HG03064 (cell line): ENCODE measurements around the gene GDI1.
A peak's percentile ranks its signal among the peaks of the same experiment; 100 is the strongest.
"Not testable (repeated sequence)": the region's sequence is repeated elsewhere in the genome, so short reads cannot be mapped to it uniquely, and the experiment has no call there.

Source experiments
- ATAC-seq: cut with Tn5 transposase; IDR thresholded peaks from one replicate; pipeline ENCODE4 v1.9.1; 2021; ENCODE audit warnings: low read depth; ENCODE audit not compliant: unreplicated experiment

GDI1 gene

DNA sequence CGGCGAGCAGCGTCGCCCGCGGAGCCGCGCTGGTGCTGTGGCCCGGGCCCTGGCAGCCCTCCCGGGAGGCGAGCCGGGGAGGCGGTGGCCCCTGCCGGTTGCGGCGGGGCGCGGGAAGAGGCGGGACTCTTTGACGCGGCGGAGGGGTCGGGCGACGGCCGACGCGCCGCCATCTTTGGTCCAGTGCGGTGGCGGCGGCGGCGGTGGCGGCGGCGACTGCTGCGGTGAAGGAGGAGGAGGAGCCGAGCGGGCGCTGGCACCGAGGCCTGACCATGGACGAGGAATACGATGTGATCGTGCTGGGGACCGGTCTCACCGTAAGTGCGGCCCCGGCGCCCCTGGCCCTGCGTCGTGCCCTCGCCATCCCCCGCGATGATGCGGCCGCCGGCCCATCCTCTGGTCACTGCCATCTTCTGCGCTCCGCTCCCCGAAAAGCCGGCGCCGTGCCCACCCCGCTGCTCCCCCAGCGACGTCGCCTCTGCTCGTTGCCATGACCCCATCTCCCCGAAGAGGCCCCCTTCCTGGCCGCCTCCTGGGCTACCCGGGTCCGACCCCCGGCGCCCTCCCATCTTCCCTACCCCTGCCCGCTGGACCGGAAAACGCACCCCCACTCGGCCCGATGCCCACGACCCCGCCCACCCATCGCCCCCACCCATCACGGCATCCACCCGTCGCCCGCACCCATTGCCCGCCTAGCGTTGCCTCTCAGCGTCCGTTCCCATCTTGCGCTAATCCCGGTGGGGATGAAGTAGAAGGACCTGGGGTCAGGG lies at the start of gene GDI1:
TSS of gene GDI1 (plus strand) at position 172 of the 770 bp plus-strand sequence. CDS start at position 273, 101 bp downstream.
- no peak for ATAC-seq

- ATAC-seq: not testable (repeated sequence)
These were observed 48.9 kb upstream of the GDI1 start for GRCh38 chrX:154388094-154388493.

DNA sequence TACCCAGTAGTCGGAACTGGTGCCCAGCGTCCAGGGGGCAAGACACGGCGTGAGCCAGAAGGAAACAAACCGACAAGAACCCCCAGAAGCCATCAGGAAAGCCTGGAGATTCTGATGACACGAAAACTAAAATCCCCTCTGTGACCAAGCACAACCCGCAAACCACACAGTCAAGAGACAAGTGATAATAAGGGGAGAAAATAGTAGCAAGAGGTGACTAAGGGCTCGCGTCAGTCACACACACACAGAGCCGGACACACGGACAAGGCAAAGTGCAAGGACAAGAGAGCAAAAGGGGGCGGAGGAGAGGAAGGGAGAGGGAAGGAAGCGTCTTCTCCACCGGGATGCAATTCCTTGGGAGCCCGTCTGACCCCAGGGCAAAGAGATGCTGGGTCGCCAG lies 48.3 kb upstream of the GDI1 start:
- not testable (repeated sequence) for ATAC-seq

- ATAC-seq: peak; percentile 55
These were observed 46.9 kb upstream of the GDI1 start for GRCh38 chrX:154389812-154390747.

DNA sequence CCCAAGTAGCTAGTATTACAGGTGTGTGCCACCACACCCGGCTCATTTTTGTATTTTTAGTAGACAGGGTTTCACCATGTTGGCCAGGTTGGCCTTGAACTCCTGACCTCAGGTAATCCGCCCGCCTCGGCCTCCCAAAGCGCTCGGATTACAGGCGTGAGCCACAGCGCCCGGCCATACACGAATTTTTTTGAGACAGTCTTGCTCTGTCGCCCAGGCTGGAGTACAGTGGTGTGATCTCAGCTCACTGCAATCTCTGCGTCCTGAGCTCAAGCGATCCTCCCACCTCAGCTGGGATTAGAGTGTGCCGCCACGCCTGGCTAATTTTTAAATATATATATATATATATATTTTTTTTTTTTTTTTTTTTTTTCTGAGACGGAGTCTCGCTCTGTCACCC lies 40.6 kb upstream of the GDI1 start:
- not testable (repeated sequence) for ATAC-seq

GRCh38 chrX:154396973-154397887 lies 39.7 kb upstream of the GDI1 start:
- ATAC-seq: peak; percentile 40

DNA sequence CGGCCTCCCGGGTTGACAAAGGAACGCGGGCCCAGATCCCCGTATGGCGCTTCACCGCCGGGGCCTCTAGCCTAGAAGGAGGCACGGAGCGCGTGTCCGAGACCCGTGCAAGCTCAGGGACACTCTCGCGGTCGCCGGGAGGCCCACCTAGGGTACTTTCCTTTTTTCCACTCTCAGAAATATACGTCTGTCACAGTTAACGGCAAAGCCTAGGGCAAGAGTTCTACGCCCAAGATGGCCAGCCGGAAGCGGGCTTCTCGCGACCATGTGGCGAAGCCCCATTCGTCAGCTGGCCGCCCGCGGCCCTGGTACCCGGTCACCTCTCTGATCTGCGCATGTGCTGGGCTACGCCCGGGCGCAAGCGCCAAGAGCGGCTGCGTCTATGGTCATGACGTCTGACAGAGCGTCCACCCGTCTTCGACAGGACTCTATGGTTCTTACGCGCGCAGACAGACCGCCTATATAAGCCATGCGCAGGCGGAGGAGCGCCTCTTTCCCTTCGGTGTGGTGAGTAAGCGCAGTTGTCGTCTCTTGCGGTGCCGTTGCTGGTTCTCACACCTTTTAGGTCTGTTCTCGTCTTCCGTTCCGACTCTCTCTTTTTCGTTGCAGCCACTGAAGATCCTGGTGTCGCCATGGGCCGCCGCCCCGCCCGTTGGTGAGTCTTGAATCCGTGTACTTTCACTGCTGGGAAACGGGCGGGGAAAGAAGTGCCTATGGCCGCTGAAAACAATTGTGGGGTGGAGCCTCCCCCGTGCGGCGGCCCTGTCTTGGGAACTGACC lies 38.9 kb upstream of the GDI1 start, which contains the start of gene RPL10:
TSS of gene RPL10 (plus strand) at position 490 of the 780 bp plus-strand sequence. CDS start at position 633, 143 bp downstream.
- ATAC-seq: peak; percentile 52

DNA sequence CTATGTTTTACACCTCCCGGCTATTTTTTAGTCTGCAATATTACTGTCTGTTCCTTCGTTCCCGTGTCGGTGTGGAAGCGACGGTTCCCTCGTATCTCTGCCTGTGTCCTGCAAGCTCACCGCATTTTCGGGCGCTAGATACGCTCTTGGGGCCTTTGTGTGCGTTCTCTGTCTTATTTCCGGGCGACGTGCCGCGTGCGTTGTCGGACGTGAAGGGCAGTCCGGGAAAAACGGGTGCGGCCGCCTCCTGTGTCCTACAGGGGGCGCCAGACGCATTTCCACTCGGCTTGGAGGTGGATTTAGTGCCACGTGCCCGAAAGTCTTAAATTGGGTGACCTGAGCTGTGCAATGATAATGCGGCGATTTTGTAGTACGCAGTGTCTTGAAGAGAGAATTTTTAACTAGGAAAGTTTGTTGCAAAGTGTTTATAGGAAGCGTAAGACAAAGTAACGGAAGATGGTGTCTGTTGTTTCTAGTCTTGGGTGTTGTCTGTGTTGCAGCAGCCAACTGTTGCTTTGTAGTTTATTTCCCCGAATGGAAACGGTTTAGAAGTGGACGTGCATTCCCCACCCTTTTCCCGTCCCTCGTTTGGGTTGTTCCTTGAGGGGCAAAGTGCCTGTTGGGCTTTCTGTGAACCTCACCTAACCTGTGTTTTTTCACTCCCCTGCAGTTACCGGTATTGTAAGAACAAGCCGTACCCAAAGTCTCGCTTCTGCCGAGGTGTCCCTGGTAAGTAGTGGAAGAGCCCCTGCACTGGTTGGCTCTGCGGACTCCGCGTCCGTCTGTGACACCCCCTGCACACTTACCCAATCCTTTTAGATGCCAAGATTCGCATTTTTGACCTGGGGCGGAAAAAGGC lies 38.1 kb upstream of the GDI1 start:
- no peak for ATAC-seq

GRCh38 chrX:154399527-154400368 lies 37.2 kb upstream of the GDI1 start:
- ATAC-seq: no peak

- ATAC-seq: not testable (repeated sequence)
These were observed 36.6 kb upstream of the GDI1 start for GRCh38 chrX:154400369-154400817.

GRCh38 chrX:154401045-154401799 lies 35.7 kb upstream of the GDI1 start:
- ATAC-seq: no peak

GRCh38 chrX:154401918-154402621 lies 34.9 kb upstream of the GDI1 start:
- no peak for ATAC-seq

DNA sequence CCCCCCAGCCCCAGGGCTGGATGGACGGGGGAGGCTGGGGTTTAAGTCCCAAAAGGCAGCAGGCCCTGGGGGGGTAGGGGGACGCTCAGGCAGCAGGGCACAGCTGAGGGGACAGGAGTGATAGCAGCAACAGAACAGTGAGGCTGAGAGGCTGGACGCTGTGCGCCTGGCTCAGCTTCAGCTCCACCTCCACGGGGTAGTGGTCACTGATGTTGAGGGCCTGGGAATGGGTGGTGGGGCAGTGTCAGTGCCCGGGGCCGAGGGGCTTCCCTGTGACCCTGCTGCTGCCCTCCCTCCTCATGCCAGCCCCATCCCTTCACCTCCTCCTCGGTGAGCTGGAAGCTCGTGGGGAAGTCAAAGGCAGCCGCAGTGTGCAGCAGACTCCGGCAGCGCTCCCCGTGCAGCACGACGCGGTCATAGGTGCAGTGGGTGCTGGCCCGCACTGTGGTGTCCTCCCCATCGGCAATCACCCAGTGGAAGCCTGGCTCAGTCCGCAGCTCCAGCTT lies 34.3 kb upstream of the GDI1 start:
- ATAC-seq: no peak

GRCh38 chrX:154403192-154403591 lies 33.8 kb upstream of the GDI1 start:
- ATAC-seq: no peak

GRCh38 chrX:154403858-154404257 lies 33.1 kb upstream of the GDI1 start:
- no peak for ATAC-seq

- ATAC-seq: no peak
These were observed 32.2 kb upstream of the GDI1 start for GRCh38 chrX:154404625-154405192.
